Measurements from ENCODE around the gene MBTPS1.

MBTPS1 gene

DNA sequence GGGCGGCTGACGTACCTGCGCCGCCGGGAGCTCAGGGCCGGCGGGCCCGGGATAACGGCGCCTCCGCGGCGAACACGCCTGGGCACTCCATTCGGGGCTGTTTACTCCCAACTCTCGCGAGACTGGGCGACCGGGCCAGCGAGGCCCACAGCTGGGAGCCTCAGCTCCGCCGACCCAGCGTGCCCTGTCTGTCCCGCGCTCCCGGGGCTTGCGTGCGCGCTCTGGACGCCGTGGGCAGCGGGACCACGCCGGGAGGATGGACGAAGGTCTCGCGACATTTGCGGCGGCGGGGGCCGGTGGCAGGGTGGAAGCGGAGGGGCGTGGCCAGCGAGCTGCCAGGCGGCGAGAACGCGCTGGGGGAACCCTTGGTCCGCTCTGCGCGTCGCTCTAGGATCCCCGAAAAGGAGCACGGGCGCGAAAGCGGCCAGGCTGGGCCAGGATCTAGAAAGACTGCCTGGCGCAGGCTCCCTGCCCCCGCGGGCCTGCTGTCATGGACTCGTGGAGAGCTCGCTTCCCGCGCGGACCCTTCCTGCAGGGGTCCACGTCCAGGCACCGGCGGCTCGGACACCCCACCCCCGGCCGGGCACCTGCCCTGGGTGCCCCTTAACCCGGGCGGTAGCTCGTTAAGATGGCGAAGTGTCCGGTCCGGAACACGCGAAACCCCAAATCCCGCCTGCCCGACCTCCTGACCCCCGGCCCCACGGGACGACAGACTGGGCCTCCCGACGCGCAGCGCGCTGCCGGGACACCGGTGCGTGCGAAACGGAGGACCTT lies at the start of gene MBTPS1:
Gene MBTPS1, minus strand, starts transcription at position 223 of the 774 bp plus-strand sequence. CDS start 15,159 bp downstream, outside the sequence.
- FAIRE-seq: no peak

DNA sequence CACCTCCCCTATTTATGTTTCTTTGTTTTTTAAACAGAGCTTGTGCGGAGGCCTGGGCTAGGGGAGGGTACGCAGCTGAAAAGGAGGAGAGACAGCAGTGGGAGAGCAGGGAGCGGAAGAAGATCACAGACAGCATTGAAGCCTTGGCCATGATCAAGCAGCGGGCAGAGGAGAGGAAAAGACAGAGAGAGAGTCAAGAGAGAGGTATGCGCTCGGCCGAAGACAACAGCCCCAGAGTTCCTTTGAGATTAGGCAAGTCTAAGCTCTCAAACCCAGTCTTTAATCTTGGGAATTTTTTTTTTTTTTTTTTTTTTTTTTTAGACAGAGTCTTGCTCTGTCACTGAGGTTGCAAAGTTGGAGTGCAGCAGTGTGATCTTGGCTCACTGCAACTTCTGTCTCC lies 49.0 kb upstream of the MBTPS1 start:
- FAIRE-seq: no peak

DNA sequence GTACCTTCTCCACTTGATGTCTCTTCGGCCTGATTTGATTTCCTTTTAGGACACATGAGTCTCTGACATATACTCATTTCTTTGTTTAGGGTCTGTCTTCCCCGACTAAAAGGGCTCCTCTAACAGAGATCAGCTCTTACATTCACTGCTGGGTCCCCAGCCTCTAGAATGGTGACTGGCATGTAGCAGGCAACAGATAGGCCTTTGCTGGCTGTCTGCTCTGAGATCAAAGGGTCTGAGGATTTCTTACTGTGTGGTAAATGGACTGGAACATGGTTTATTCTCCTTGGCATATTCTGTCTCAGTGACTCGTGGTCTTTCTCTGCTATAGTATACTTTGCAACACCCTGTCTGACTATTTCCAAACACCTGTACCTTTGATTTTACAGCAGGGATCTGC lies 45.1 kb upstream of the MBTPS1 start:
- FAIRE-seq: no peak

DNA sequence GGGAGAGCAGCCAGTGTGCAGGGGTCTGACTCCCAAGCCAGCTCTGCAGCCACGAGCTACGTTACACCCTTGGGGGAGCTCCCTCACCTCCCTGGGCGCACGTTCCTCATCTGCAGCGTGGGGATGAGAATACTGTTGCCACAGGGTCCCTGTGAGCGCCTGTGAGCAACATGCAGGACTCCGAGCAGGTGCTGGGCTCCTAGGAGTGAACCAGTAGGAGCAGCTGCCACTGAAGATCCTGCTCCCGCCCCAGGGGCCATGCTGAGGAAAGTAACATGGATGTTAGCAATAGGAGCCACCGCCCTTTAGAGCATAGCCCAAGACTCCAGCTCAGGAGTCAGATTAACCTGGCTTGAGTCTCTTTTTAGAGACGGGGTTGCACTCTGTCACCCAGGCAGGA lies 44.3 kb upstream of the MBTPS1 start:
- FAIRE-seq: no peak

DNA sequence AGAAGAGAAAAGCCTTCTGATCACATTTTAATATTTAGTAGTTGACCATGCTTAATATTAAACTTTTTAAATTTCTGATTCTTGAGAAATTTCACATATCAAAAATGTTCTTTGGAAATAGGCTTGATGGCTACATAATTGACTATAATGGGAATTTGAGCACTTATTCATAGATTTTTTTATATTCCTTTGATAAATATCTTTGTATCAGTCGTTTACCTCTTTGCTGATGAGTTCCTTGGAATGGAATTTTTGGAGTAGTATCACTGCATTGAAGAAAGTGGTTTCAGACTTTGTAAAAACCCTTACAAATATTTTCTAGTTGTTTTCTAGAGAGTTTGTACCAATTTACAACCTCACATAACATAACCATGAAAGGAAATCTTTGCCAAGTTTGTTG lies 43.1 kb upstream of the MBTPS1 start:
- FAIRE-seq: no peak

DNA sequence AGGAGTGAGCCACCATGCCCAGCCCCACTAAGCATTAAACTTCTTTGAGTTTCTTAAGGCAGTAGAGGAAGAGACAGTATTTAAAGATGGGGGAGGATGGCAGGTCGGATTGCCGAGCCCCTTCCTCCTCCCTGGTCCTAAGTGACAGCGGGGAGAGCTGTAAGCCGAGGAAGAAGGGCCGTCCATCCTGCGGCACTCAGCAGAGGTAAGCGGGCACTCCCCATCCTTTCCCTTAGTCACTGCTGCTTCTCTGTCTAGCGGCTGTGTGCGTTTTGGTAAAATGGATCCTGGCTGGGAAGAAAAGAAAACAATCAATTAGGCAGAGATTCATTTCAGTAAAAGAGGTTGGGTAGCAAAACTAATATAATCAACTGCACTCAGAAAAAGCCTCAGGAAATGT lies 42.3 kb upstream of the MBTPS1 start:
- no peak for FAIRE-seq

DNA sequence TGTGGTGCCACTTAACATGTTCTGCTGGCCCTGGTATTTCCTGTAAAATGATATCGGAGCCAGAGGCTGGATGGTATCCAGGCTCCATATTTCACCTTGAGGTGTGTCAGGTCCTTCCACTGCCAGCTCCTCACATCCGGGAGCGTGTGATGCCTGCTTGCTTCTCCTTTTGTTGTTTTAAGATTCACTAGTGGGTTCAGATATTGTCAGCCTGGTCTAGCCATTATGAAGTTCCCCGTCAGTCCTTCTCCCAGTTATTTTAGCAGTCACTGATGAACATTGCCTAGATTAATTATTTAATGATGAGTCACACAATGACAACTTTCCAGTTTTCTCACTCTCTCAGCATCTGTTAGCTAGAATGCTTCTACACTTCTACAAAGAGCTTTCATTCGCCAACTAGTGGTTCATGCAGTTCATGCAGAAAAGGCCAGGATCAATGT lies 39.6 kb upstream of the MBTPS1 start:
- FAIRE-seq: no peak

DNA sequence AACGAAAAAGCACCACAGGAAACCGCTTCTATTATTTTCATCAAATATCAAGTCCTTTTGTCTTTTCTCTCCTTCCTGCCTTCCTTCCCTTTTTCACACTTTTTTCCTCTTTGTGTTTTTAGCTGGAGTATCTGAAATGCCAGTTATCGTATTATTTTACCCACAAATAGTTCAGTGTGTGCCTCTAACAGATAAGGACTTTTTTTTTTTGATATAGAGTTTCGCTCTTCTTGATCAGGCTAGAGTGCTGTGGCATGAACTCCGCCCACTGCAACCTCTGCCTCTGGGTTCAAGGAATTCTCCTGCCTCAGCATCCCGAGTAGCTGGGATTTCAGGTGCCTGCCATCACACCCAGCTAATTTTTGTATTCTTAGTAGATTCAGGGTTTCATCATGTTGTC lies 39.0 kb upstream of the MBTPS1 start:
- FAIRE-seq: no peak

DNA sequence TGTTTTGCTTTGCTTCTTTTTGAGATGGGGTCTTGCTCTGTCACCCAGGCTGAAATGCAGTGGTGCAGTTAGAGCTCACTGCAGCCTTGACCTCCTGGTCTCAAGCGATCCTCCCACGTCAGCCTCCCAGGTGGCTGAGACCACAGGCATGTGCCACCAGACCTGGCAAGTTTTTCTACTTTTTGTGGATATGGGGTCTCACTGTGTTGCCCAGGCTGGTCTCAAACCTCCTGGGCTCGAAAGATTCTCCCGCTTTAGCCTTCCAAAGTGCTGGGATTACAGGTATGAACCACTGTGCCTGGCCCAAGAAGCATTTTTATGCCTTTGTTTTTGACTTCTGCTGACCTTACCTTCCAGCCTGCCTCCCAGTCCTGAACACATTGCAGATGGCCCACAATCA lies 38.5 kb upstream of the MBTPS1 start:
- FAIRE-seq: no peak

DNA sequence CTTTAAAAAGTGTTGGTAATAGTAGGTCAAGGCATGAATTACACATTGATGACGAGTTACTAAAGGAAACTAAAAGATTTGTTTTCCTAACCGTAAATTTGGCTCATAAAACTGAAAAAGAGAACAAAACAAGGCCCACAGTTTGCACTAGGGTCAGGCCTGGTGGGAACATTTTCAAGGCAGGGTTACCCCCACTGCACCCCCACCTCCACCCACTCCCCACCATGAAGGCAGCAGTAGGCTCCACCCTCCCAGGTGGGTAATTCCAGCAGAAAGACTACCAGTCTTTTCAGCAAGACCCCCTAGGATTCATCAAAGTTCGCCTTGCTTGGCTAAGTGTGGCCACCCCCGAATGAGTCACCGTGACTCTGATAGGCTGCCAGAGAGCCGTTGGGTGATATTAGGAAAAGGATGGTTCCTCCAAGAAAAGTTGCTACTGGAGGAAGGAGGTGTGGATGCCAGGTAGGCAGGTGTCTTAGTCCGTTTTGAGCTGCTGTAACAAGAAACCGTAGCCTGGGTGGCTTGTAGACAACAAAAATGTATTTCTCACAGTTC lies 37.0 kb upstream of the MBTPS1 start:
- FAIRE-seq: no peak

DNA sequence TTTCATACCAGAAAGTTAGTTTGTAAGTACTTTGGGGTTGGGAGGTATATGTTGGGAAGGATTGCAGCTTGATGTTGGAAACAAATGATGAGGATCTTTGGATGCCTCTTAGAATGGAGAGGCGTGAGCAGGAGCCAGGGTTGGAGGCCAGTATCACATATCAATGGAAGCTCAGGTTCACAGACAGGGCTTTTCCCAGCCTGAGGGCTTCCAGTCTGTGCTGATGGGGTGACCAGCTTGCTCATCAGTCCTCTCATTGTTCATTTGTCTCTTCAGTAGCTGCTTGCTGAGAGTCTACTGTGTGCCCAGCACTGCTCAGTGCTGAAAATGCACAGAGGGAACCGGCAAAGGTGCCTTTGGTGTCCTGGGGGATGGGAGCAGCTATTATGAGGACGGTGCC lies 34.2 kb upstream of the MBTPS1 start:
- FAIRE-seq: no peak

DNA sequence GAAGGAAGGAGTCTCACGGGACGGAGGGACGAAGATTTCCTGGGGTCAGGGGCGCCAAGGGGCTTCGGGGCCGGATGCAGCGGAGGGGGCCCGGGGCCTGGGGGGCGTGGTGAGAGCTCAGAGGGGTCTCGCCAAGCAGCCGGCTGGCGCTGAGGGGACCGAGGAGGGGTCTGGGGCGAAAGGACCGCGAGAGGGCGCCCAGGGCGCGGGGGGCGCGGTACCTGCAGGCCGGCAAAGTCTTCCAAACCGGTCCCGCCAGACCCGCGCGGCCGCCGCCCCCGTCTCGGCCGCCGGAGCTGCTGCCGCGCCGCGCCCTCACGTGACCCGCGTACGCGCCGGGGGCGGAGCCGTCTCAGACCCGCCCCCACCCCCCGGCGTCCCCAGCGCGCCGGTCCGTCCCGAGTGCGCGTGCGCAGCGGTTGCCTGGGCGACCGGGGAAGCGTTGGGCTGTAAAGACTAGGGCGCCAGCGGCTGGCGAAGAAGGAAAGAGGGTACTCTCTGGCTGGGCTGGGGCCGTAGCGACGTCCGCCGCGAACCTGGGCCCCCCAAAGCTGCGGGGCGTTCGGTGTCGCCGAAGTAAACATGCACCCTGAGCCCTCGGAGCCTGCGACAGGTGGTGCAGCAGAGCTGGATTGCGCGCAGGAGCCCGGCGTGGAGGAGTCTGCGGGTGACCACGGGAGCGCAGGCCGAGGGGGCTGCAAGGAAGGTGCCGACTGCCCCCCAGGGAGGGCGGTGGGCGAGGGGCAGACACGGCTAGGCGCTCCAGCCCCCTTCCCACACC lies 28.3 kb upstream of the MBTPS1 start, which contains the start of the genes DNAAF1 and HSDL1:
Gene DNAAF1, plus strand, starts transcription at position 450 of the 781 bp plus-strand sequence. Its CDS starts 133 bp downstream, at position 583.
Gene HSDL1, minus strand, starts transcription at position 319 of the 781 bp plus-strand sequence. CDS start 13,856 bp downstream, outside the sequence.
- no peak for FAIRE-seq

DNA sequence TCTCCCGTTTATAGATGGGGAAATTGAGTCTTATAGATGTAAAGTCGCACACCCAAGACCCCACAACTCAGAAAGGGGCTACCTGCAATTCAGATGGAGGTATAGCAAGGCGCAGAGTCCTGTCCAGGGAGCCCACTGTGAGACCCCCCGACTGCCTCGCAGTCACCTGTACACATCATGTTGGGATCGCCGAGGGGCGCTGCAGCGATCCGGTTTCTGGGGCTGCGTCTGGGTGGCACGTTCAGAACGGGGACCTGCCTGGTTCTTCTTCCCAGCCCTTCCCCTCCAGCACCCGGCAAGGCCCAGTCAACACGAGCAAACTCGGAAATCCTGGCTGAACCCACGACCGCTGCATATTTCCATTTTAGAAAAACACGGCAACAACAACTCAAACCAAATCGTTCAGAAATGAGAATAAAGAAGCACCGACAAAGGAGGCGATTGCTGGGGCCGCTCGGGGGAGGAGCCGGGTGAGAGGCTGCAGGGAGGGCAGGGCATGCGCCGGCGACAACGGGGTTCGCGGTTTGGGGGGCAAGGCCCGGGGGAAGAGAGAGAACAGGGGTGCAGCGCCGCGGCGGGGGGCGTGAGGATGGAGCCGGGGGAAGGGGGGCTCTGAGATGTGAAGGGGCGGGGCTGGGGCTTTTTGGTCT lies 27.6 kb upstream of the MBTPS1 start:
- FAIRE-seq: no peak

DNA sequence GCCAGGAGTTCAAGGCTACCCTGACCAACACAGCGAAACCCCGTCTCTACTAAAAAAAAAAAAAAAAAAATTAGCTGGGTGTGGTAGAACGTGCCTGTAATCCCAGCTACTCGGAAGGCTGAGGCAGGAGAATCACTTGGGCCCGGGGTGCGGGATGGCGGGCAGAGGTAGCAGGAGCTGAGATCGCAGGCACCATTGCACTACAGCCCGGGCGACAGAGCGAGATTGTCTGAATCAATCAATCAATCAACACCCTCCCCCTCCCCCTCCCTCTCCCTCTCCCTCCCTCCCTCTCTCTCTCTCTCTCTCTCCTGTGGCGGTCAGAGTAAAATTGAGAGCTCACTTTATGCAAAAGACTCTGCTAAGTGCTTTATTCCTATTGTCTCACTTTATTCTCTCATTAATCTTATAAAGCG lies 27.1 kb upstream of the MBTPS1 start:
- FAIRE-seq: no peak

DNA sequence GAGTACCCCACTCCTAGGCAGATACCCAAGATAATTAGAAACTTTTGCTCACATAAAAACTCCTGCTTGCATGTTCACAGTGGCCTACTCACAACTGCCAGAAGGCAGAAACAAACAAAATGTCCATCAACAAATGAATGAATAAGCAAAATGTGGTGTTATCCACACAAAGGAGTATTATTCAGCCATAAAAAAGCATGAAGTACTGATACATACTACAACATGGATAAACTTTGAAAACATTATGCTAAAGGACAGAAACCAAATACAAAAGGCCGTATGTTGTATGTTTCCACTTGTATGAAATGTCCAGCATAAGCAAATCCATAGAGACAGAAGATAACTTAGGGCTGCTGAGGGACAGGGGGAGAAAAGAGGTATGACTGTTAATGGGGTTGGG lies 26.3 kb upstream of the MBTPS1 start:
- no peak for FAIRE-seq

DNA sequence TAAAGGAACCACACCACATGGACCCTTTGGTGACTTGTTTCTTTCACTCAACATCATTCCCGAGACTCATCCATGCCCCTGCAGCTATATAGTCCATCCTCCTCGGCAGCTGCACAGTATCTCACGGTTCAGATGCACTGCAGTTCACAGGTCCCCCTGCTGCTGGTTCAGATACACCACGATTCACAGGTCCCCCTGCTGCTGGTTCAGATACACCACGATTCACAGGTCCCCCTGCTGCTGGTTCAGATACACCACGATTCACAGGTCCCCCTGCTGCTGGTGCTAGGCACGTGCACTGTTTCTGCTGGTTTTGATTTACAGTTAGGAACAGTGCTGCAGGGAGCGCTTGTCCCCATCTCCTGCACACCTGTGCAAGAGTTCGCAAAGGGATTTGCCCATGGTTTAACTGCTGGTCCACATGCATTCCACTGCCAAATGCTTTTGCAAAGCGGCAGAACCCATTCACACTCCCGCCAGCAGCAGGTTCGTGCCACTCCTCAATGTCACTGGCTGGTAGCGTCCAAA lies 24.5 kb upstream of the MBTPS1 start:
- no peak for FAIRE-seq

DNA sequence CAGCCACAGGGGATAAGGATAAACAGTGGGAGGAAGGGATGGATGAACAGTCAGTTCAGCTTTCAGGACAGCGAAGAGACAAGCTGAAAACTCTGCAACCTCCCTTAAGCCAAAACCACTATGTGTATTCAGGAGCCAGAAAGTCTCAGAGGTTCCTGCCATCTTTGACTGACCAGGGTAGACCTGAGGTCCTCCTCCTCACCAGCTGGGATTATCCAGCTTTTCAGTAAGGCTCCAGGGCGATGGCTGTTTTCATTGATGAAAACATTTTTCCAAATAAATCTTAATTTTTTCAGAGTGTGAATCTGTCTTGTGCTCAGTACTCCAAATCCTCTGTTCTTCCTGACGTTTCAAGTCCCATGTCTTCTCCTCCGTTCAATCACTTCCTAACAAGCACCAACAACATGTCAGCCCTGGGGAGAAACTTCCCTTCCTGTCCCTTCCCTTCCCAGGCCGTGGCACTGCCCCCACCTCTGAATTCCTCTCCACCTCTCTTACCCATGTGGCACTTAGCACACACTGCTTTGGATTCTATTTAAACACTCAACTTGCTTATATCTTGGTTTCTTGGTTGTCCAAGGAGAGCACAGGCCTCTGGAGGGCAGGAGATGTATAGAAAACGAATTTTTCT lies 23.0 kb upstream of the MBTPS1 start:
- FAIRE-seq: no peak

DNA sequence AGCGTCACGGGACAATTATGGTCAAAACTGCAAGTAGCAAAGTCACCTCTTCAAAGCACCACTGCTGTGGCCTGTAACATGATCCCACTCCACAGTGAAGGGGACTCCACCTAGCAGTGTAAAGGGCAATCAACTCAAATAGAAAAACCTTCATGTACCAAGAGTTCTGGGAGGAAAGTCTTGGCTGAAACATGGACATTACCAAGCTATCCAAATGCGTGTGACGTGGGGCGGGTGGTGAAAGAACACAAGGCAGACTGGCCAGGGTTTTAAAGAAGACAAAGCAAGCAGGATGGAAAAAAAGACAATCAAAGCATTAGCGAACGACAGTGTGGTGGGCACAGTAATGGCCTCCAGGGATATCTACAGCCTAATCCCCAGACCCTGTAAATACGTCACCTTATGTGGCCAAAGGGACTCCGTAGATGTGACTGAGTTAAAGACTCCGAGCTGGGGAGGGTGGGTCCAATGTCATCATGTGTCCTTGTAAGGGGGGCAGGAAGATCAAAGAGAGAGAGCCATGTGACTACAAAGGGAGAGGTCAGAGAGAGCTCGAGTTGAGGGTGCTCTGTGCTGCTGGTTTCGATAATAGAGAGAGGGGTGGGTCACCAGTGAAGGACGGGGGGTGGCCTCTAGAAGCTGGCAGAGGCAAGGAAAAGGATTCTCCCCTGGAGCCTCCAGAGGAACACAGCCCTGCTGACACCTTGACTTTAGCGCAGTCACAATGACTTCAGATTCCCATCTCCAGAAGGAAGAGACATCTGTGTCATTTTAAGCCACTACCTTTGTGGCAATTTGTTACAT lies 22.3 kb upstream of the MBTPS1 start:
- FAIRE-seq: no peak

DNA sequence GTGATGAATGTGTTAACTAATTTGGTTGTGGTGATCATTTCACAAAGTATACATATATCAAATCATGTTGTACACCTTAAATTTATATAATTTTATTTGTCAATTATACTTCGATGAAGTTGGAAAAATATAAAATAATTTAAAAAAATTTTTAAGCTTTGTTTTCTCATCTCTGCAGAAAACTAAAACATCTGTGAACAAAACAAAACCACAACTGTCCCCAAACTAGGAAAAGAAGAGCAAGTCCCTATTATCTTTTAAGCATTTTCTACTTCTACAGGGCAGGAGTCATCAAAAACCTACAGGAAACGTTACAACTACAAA lies 21.7 kb upstream of the MBTPS1 start:
- FAIRE-seq: no peak

DNA sequence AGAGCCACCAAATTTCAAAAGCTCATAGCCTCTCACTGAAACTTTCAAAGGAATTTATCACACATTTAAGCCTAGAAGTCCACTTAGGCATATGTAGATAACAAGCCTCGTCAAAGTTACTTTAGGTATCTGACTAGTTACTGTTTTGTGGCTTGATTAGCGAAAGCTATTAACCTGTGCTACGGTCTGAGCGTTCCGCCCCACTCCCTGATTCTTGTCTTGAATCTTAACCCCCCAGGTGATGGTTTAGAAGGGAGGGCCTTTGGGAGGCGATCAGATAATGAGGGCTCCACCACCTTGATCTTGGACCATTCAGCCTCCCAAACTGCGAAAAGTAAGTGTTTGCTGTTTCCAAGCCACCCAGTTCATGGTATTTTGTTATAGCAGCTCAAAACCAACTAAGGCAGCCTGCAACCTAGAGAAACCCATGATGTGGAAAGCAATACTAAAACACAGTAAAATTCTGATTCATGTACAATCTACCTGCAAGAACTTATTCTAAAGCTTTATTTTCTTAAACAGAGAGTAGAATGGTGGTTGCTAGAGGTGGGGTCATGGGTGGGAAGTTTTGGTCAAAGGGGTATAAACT lies 21.1 kb upstream of the MBTPS1 start:
- no peak for FAIRE-seq

DNA sequence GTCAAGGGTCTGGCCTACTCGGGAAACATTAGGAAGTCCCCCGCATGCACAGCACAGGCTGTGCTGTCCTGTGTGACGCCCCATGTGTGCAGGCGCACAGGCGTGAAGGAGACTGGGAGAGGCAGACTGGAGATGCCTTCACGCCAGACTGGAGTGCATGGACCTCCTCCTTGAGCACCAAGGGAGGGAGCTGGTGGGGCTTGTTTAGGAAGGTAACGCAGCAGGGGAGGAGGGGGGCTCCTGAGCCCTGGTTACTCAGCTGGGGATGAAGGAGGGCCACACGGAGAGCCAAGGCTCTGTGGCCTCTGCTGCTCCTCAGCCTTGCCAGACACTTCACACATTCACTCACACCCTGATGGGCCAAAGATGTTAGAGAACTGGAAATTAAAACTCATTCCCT lies 20.5 kb upstream of the MBTPS1 start:
- FAIRE-seq: no peak

Data from islet of Langerhans (tissue), 1 donor.